H1 (cell line): ENCODE results near the gene PRRC2A. TPM values are rescaled to one million over a fixed set of nuclear protein-coding genes. Genes with fewer than 3 reads are reported as not detected.

Experiments used
- CTCF ChIP-seq, 3 experiments: IDR thresholded peaks; 1 replicate in 2 of 3; 2 replicates in 1 of 3; pipeline versions ENCODE4 v1.5.1 to v1.6.1; 2011; ENCODE audit warnings: low read length in 3 of 3, mild to moderate bottlenecking in 3 of 3, inconsistent platforms in 2 of 3, low read depth in 1 of 3, moderate library complexity in 1 of 3; ENCODE audit not compliant: insufficient read depth in 1 of 3; ENCODE audit errors: control extremely low read depth in 1 of 3
- RXRA ChIP-seq: IDR thresholded peaks from 2 replicates; pipeline ENCODE4 v1.6.1; 2011; ENCODE audit warnings: low read depth, mild to moderate bottlenecking, low read length, moderate library complexity; ENCODE audit not compliant: insufficient read depth
- polyA plus RNA-seq, 7 experiments: library from polyadenylated mRNA; depleted of rRNA in 3 of 7; stranded (reverse) in 5 of 7; unstranded in 2 of 7; fragments of >200 nt in 5 of 7; fragments of 200-250 nt in 2 of 7; gene quantifications; 1 replicate in 5 of 7; 2 replicates in 1 of 7; 4 replicates in 1 of 7; pipeline versions ENCODE4 v1.2.1 to v1.2.3, GENCODE V29; 2011 to 2013; ENCODE audit warnings: missing spikeins in 2 of 7, mixed read lengths in 2 of 7
- total RNA-seq: library from RNA; stranded (reverse); fragmentation: NEBNext Ultra II Directional; extraction: Animal tissue kit (Norgen Biotek cat#: 25700); gene quantifications from 2 replicates; pipeline ENCODE4 v1.2.1, GENCODE V29; 2021
- TF ChIP-seq, protein P1 (sequence below): IDR thresholded peaks from 2 replicates; pipeline ENCODE4 v1.6.1; 2012; ENCODE audit warnings: inconsistent platforms

The PRRC2A gene
- total and polyA plus RNA-seq, 2 of the 8 experiments (the other 6 are each of a cell fraction or from before 2014, with no cell fraction given): 118 to 300 TPM

DNA sequence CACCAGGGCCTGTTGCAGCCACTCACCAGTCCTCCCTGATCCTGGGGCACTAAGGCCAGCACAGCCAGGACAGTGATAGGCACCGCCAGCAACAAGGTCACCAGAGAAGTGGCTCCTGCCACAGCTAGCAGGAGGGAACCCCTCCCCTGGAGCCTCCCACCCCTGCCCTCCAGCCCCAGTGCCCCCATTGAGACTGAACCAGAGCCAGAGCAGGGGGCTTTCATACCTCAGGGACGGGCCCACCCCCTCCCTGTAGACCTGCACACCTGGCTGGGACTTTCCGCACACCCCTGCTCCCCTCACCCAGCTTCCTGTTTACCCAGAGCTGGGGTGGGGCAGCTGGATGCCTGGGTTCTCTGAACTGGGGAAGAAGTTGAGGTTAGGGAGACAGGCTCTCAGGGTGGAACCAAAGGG lies 38.3 kb upstream of the PRRC2A start, which contains the start of gene LTB (continued):
- TF ChIP-seq, protein P1, sequence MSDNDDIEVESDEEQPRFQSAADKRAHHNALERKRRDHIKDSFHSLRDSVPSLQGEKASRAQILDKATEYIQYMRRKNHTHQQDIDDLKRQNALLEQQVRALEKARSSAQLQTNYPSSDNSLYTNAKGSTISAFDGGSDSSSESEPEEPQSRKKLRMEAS: no peak
- no peak for TF ChIP-seq RXRA
- no peak for TF ChIP-seq CTCF (IDR thresholded peaks at IDR 0.05; ENCODE audit: control extremely low read depth in 1 of 3, insufficient read depth in 1 of 3, low read depth in 1 of 3, low read length in 3 of 3)
